IPS DF 6.9 (cell line): ENCODE data around the gene ITPR2.
"Not testable (repeated sequence)": the region's sequence is repeated elsewhere in the genome, so short reads cannot be mapped to it uniquely, and the experiment has no call there.

Source experiments
- DNase-seq: peaks from one replicate; pipeline ENCODE4 v3.0.0-alpha.2; 2013; ENCODE audit warnings: low read depth, low spot score
- H3K27ac ChIP-seq: one replicate; pipeline ENCODE4 v1.5.1; 2013; ENCODE audit warnings: low read length, control low read depth
- H3K27me3 ChIP-seq: 2 replicates; pipeline ENCODE4 v1.6.1; 2013; ENCODE audit warnings: mild to moderate bottlenecking, low read length; ENCODE audit not compliant: control insufficient read depth, insufficient read depth
- H3K36me3 ChIP-seq: 2 replicates; pipeline ENCODE4 v1.6.1; 2013; ENCODE audit warnings: low read length; ENCODE audit not compliant: control insufficient read depth, insufficient read depth
- H3K4me1 ChIP-seq: 2 replicates; pipeline ENCODE4 v1.6.1; 2013; ENCODE audit warnings: low read length; ENCODE audit not compliant: control insufficient read depth, insufficient read depth
- H3K4me3 ChIP-seq: 2 replicates; pipeline ENCODE4 v1.5.1; 2013; ENCODE audit warnings: mild to moderate bottlenecking, low read length
- H3K9me3 ChIP-seq: 2 replicates; pipeline ENCODE4 v1.6.1; 2013; ENCODE audit warnings: low read length, inconsistent platforms; ENCODE audit not compliant: control insufficient read depth, insufficient read depth
- WGBS: extraction: QIAGEN DNeasy Blood & Tissue Kit; methylation state at CpG from one replicate; pipeline ENCODE4 v1.1.7; 2013; ENCODE audit warnings: mixed read lengths, missing lambda C conversion rate; ENCODE audit not compliant: insufficient read length, insufficient coverage; 5-methylcytosine and 5-hydroxymethylcytosine counted together

Gene ITPR2

GRCh38 chr12:26610774-26611173 lies 222.2 kb downstream of the ITPR2 start:
- no peaks in the 10 kb centered on the region for H3K27me3 ChIP-seq
- no CpG with 5 or more reads among the region's 8 CpGs for WGBS

GRCh38 chr12:26609986-26610385 lies 223.0 kb downstream of the ITPR2 start:
- Histone ChIP-seq H3K9me3 (no peaks in the 10 kb centered on the region), H3K4me1 (no peaks in the 10 kb centered on the region), H3K27me3 (no peaks in the 10 kb centered on the region), H3K36me3 (no peaks in the 10 kb centered on the region), H3K27ac (no peak overlapping the region), H3K4me3 (no peak overlapping the region)
- no peak for DNase-seq
- WGBS: no CpG with 5 or more reads among the region's 1 CpG

More at GRCh38 chr12:26610774-26611173, 222.2 kb downstream of the ITPR2 start:
- Histone ChIP-seq H3K9me3 (no peaks in the 10 kb centered on the region), H3K27ac (no peak overlapping the region), H3K4me1 (no peaks in the 10 kb centered on the region), H3K4me3 (no peak overlapping the region), H3K36me3 (no peaks in the 10 kb centered on the region)
- no peak for DNase-seq

GRCh38 chr12:26608706-26609105 lies 224.3 kb downstream of the ITPR2 start:
- Histone ChIP-seq H3K36me3 (no peaks in the 10 kb centered on the region), H3K4me1 (no peaks in the 10 kb centered on the region), H3K27ac (no peak overlapping the region), H3K4me3 (no peak overlapping the region), H3K27me3 (no peaks in the 10 kb centered on the region), H3K9me3 (no peaks in the 10 kb centered on the region)
- no CpG with 5 or more reads among the region's 2 CpGs for WGBS
- DNase-seq: no peak

- H3K27ac ChIP-seq: no peak overlapping the region
- no peaks in the 10 kb centered on the region for H3K4me1 ChIP-seq
- H3K9me3 ChIP-seq: no peaks in the 10 kb centered on the region
- no peak overlapping the region for H3K4me3 ChIP-seq
- no peaks in the 10 kb centered on the region for H3K36me3 ChIP-seq
- no peaks in the 10 kb centered on the region for H3K27me3 ChIP-seq
- no peak for DNase-seq
- whole genome bisulfite sequencing: no CpG with 5 or more reads among the region's 12 CpGs
These were observed 224.7 kb downstream of the ITPR2 start for GRCh38 chr12:26608273-26608672.

- H3K4me3 ChIP-seq: no peak overlapping the region
- H3K27ac ChIP-seq: no peak overlapping the region
- no peaks in the 10 kb centered on the region for H3K4me1 ChIP-seq
- H3K36me3 ChIP-seq: no peaks in the 10 kb centered on the region
- no peak for DNase-seq
- H3K9me3 ChIP-seq: no peaks in the 10 kb centered on the region
- no peaks in the 10 kb centered on the region for H3K27me3 ChIP-seq
These were observed 226.1 kb downstream of the ITPR2 start for GRCh38 chr12:26606911-26607310.

GRCh38 chr12:26604813-26605212 lies 228.2 kb downstream of the ITPR2 start:
- not testable (repeated sequence) for H3K27ac ChIP-seq, H3K9me3 ChIP-seq, H3K4me1 ChIP-seq, H3K4me3 ChIP-seq, DNase-seq, H3K27me3 ChIP-seq, H3K36me3 ChIP-seq
- no CpG with 5 or more reads among the region's 7 CpGs for WGBS

GRCh38 chr12:26599096-26599695 lies 233.8 kb downstream of the ITPR2 start:
- no peaks in the 10 kb centered on the region for H3K36me3 ChIP-seq
- DNase-seq: no peak
- no CpG with 5 or more reads among the region's 7 CpGs for WGBS

GRCh38 chr12:26595806-26596205 lies 237.2 kb downstream of the ITPR2 start:
- H3K4me1 ChIP-seq: no peaks in the 10 kb centered on the region
- no CpG with 5 or more reads among the region's 1 CpG for WGBS
- no peak for DNase-seq
- H3K27ac ChIP-seq: no peak overlapping the region
- no peak overlapping the region for H3K4me3 ChIP-seq
- no peaks in the 10 kb centered on the region for H3K36me3 ChIP-seq
- no peaks in the 10 kb centered on the region for H3K9me3 ChIP-seq
- no peaks in the 10 kb centered on the region for H3K27me3 ChIP-seq

More at GRCh38 chr12:26599096-26599695, 233.8 kb downstream of the ITPR2 start:
- no peak overlapping the region for H3K4me3 ChIP-seq
- H3K27ac ChIP-seq: no peak overlapping the region
- no peaks in the 10 kb centered on the region for H3K4me1 ChIP-seq
- no peaks in the 10 kb centered on the region for H3K27me3 ChIP-seq
- H3K9me3 ChIP-seq: no peaks in the 10 kb centered on the region

- Histone ChIP-seq H3K27ac (no peak overlapping the region), H3K36me3 (no peaks in the 10 kb centered on the region), H3K4me1 (no peaks in the 10 kb centered on the region), H3K9me3 (no peaks in the 10 kb centered on the region), H3K4me3 (no peak overlapping the region), H3K27me3 (no peaks in the 10 kb centered on the region)
- no CpG with 5 or more reads among the region's 2 CpGs for WGBS
- no peak for DNase-seq
These were observed 252.4 kb downstream of the ITPR2 start for GRCh38 chr12:26580619-26581018.

- Histone ChIP-seq H3K4me1 (peaks cover 4% of the 10 kb centered on the region; the same call in 1 of the 2 replicates), H3K27me3 (no peaks in the 10 kb centered on the region), H3K27ac (no peak overlapping the region), H3K36me3 (no peaks in the 10 kb centered on the region), H3K9me3 (no peaks in the 10 kb centered on the region), H3K4me3 (no peak overlapping the region)
- no peak for DNase-seq
- WGBS: 100% methylated on average over 1 of the region's 6 CpGs
These were observed 256.7 kb downstream of the ITPR2 start for GRCh38 chr12:26576266-26576665.

GRCh38 chr12:26573225-26573909 lies 259.6 kb downstream of the ITPR2 start:
- Histone ChIP-seq H3K27ac (no peak overlapping the region), H3K36me3 (no peaks in the 10 kb centered on the region), H3K4me1 (peaks cover 4% of the 10 kb centered on the region; the same call in 1 of the 2 replicates), H3K4me3 (no peak overlapping the region), H3K27me3 (no peaks in the 10 kb centered on the region), H3K9me3 (no peaks in the 10 kb centered on the region)
- DNase-seq: no peak
- WGBS: no CpG with 5 or more reads among the region's 1 CpG
